BLaER1 (cell line): ENCODE results near the gene HAX1.

ENCODE experiments used
- H3K27ac ChIP-seq: shearing (Covaris generic); formaldehyde crosslinking; 2 replicates; pipeline ENCODE4 v1.8.1; 2022
- H3K27me3 ChIP-seq: shearing (Covaris generic); formaldehyde crosslinking; 2 replicates; pipeline ENCODE4 v1.8.1; 2022
- H3K36me3 ChIP-seq: shearing (Covaris generic); formaldehyde crosslinking; 2 replicates; pipeline ENCODE4 v1.8.1; 2022
- H3K4me1 ChIP-seq: shearing (Covaris generic); formaldehyde crosslinking; 2 replicates; pipeline ENCODE4 v1.8.1; 2022
- H3K4me2 ChIP-seq: shearing (Covaris generic); formaldehyde crosslinking; 2 replicates; pipeline ENCODE4 v1.8.1; 2022
- H3K4me3 ChIP-seq: shearing (Covaris generic); formaldehyde crosslinking; 2 replicates; pipeline ENCODE4 v1.8.1; 2022
- H3K9ac ChIP-seq: shearing (Covaris generic); formaldehyde crosslinking; 2 replicates; pipeline ENCODE4 v1.8.1; 2022
- H3K9me3 ChIP-seq: shearing (Covaris generic); formaldehyde crosslinking; 2 replicates; pipeline ENCODE4 v1.8.1; 2022
- H4K20me1 ChIP-seq: shearing (Covaris generic); formaldehyde crosslinking; 2 replicates; pipeline ENCODE4 v1.8.1; 2022
- Cebpa-rat ChIP-seq: shearing (Covaris generic); IDR thresholded peaks from 2 replicates; pipeline ENCODE4 v1.8.1; 2022

HAX1 gene

DNA sequence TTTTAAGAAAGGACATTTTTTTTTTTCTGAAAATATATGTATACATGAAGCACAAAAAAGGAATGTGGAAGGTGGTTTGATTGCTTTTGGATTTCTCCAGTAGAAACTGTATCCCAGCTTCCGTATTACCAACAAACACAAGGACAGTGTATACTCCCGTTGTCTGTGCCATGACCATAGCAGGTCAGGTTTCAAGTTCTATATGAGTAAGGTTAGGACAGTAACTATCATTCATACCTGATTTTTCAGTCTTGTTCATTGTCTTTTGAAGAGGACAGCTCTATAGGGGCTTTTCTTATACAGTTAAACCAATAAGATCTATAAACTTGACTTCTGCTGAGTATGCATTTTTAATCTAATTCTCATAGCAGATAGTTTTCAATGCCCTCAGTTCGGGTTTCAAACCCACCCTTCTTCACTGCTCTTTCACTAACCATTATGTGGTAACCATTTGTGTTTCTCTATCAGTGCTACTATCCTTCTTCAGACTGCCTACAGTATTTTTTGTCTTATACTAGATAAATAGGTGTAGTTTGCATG is 32.1 kb upstream of the HAX1 start:
- TF ChIP-seq Cebpa-rat, result no peak
- H3K27me3 ChIP-seq, result no peaks in the 10 kb centered on the region
- H3K4me3 ChIP-seq, result no peak overlapping the region
- H3K4me1 ChIP-seq, result no peaks in the 10 kb centered on the region
- H3K9ac ChIP-seq, result no peak overlapping the region
- H3K27ac ChIP-seq, result no peak overlapping the region
- H3K36me3 ChIP-seq, result peaks cover 100% of the 10 kb centered on the region
- no peak overlapping the region for H3K4me2 ChIP-seq
- peaks cover 99% of the 10 kb centered on the region for H4K20me1 ChIP-seq
- H3K9me3 ChIP-seq, result no peaks in the 10 kb centered on the region

DNA sequence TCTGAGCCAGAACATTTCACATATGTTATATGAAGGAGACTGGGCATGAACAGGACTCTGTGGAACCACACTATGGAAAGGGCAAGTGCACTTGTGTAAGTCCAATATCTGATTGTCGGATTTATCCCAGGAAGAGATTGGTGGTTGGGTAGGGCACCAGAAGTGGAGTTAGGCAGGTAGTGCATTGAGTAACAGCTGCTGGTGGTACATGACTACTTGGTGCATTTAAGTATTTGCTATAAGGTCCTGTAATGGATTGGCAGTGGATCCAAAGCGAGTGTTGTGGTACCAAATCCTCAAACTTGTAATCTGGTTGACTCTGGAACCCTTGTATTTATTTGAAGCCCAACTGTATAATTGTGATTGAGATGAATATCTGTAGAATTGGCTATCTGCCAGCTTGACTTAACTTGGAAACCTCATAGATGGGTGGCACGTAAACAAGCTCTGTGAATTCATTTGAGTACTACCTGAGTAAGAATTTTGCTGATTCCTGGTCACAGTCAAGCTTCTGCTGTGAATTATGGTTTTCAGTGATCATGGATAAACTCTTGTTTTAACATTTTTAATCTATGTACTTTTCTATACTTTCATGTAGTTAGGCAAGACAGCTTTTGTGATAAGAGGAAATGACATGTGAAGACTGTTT is 30.6 kb upstream of the HAX1 start:
- Histone ChIP-seq H3K4me2 (no peak overlapping the region), H3K27ac (no peak overlapping the region), H4K20me1 (peaks cover 99% of the 10 kb centered on the region), H3K9me3 (no peaks in the 10 kb centered on the region), H3K4me1 (no peaks in the 10 kb centered on the region), H3K4me3 (no peak overlapping the region), H3K9ac (no peak overlapping the region), H3K36me3 (peaks cover 100% of the 10 kb centered on the region), H3K27me3 (no peaks in the 10 kb centered on the region)
- no peak for TF ChIP-seq Cebpa-rat

DNA sequence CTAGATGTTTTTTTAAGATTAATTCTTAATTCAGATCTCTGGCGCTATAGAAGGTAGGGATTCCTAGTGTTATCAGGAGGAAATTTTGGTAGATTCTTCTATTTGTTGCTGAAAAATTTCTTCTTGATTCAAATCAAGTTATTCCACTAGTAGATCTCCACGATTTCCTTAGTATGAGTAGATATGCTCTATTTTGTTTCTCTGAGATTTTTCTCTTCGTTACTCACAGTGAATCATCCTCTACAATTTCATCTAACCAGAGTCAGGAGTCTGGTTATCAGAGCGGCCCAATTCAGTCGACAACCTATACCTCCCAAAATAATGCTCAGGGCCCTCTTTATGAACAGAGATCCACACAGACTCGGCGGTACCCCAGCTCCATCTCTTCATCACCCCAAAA is 18.8 kb upstream of the HAX1 start:
- Histone ChIP-seq H3K27me3 (no peaks in the 10 kb centered on the region), H3K4me2 (no peak overlapping the region), H3K4me1 (no peaks in the 10 kb centered on the region), H3K27ac (no peak overlapping the region), H4K20me1 (peaks cover 71% of the 10 kb centered on the region), H3K36me3 (peaks cover 100% of the 10 kb centered on the region), H3K9ac (no peak overlapping the region), H3K4me3 (no peak overlapping the region), H3K9me3 (no peaks in the 10 kb centered on the region)
- no peak for TF ChIP-seq Cebpa-rat

DNA sequence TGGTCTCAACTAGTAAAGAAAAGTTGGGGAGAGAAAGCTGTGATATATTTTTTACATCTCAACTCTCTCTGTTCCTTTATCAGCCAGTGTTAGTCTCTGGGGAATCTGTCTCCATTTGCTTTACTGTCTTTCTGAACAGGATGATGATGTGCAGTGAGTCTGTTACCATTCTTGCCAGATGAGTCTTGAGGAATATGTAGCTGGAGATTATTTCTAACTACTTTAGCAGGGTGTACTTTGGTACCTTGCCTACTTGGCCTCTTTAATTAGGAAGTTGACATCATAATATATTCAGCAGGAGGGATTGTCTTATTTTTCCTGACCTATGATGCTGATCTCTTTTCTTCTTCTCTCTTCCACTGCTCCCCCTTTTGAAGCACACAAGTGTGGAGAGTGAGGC is 15.7 kb upstream of the HAX1 start:
- Histone ChIP-seq H4K20me1 (peaks cover 73% of the 10 kb centered on the region), H3K27ac (no peak overlapping the region), H3K4me1 (no peaks in the 10 kb centered on the region)

DNA sequence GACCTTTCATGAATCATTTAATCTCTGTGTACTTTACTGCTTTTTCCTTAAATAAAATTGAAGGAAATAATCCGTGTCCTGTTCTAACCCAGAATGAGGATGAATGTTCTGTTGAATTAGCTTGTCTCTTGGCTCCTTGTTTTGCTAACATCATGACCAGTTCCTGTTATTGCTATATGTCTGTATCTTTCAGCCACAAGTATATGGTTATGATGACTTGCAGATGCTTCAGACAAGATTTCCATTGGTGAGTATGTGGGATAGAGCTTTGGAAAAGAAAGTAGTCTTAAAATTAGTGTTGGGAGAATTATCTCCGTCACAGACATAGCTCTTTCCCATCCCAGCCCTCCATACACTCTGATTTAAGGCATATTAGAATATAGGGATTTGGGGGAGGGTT is 13.6 kb upstream of the HAX1 start:
- Histone ChIP-seq H4K20me1 (peaks cover 78% of the 10 kb centered on the region), H3K36me3 (peaks cover 100% of the 10 kb centered on the region), H3K4me3 (no peak overlapping the region), H3K9ac (no peak overlapping the region), H3K4me1 (no peaks in the 10 kb centered on the region), H3K27me3 (no peaks in the 10 kb centered on the region), H3K27ac (no peak overlapping the region), H3K4me2 (no peak overlapping the region), H3K9me3 (no peaks in the 10 kb centered on the region)
- no peak for TF ChIP-seq Cebpa-rat

More for the DNA sequence above, 15.7 kb upstream of the HAX1 start:
- TF ChIP-seq Cebpa-rat, result no peak
- Histone ChIP-seq H3K4me2 (no peak overlapping the region), H3K27me3 (no peaks in the 10 kb centered on the region), H3K36me3 (peaks cover 100% of the 10 kb centered on the region), H3K9ac (no peak overlapping the region), H3K4me3 (no peak overlapping the region), H3K9me3 (no peaks in the 10 kb centered on the region)

DNA sequence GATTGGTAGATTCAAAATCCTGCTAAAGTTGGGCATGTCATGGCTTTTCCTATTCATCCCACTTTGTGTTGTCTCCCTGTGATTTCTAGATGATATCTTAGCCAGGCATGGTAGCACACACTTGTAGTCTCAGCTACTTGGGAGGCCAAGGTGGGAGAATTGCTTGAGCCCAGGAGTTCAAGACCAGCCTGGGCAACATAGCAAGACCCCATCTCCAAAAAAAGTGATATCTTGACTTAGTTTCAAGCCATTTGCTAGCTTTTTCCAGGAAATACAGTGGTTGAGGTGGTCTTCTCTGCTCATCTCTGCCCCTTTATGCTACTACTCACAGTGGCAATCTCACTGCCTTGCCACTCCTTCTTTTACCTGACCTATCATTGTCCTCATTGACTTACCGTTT is 12.3 kb upstream of the HAX1 start:
- Histone ChIP-seq H3K9me3 (no peaks in the 10 kb centered on the region), H3K9ac (no peak overlapping the region), H3K27me3 (no peaks in the 10 kb centered on the region), H3K27ac (no peak overlapping the region), H4K20me1 (peaks cover 78% of the 10 kb centered on the region), H3K36me3 (peaks cover 100% of the 10 kb centered on the region), H3K4me3 (no peak overlapping the region), H3K4me1 (no peaks in the 10 kb centered on the region), H3K4me2 (no peak overlapping the region)
- no peak for TF ChIP-seq Cebpa-rat

DNA sequence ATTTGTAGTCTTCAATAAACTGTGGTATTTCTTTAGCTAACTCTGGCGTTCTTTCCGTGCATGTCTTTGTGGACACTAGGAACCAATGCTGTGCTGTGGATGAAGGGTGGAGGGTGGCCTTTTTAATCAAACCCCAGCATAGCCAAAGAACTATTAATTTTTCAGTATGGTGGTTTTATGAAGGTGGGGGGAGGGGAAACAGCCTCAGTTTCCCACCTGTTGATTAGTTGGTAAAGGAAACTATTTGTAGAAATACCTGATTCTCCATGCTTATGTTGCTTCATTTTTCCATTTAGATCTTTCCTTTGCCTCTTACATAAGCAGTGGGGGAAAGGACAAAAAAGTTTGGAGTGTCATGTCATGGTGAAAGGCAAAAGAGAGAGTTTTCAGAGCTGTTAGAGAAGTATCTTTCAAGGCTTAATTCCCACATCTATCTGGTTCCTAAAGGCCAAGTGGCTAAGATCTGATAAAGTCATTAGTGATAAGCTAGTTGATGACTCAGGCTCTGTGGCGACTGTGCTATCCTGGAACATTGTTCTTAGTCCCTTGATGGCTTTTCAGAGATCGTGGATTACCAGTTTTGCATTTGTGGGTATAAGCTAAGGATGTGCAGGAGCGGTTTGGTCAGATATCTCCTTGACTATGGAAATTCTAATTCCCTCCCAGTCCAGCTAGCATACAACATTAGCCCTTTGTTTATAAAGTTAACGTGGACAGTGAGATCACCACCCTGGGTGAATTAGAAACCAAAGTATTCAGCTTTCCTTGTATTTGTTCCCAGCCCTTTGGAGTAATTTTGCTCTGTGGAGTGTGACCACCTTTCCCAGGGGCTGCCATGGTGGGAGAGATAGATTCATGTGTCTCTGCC is 8.7 kb upstream of the HAX1 start:
- TF ChIP-seq Cebpa-rat, result no peak
- no peak overlapping the region for H3K27ac ChIP-seq
- H3K4me1 ChIP-seq, result no peaks in the 10 kb centered on the region
- H3K4me3 ChIP-seq, result no peak overlapping the region
- H3K4me2 ChIP-seq, result no peak overlapping the region
- no peaks in the 10 kb centered on the region for H3K27me3 ChIP-seq
- H3K36me3 ChIP-seq, result peaks cover 99% of the 10 kb centered on the region
- H3K9me3 ChIP-seq, result no peaks in the 10 kb centered on the region
- H4K20me1 ChIP-seq, result peaks cover 69% of the 10 kb centered on the region
- no peak overlapping the region for H3K9ac ChIP-seq

DNA sequence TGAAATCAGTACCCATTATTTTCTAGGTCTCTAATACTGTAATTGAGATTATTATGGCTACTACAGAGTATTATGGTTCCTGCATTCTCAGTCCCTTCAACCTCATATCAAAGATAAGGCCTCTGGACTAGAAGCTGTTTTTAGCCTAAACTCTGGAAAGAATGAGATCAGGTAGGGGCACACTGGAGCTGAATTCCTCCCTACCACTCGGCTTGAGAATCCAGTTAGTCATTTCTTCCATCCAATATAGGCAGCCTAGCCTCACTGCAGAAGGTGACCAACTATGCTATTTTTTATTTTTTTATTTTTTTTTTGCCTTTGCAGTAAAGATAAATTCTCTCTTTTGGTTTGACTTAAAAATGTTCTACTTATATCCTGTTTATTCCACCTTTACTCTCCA is 8.0 kb upstream of the HAX1 start:
- H3K4me3 ChIP-seq, result no peak overlapping the region
- no peaks in the 10 kb centered on the region for H3K4me1 ChIP-seq
- no peak overlapping the region for H3K27ac ChIP-seq
- no peak overlapping the region for H3K4me2 ChIP-seq
- peaks cover 99% of the 10 kb centered on the region for H3K36me3 ChIP-seq
- H3K9ac ChIP-seq, result no peak overlapping the region
- peaks cover 63% of the 10 kb centered on the region for H4K20me1 ChIP-seq
- TF ChIP-seq Cebpa-rat, result no peak
- no peaks in the 10 kb centered on the region for H3K27me3 ChIP-seq
- H3K9me3 ChIP-seq, result no peaks in the 10 kb centered on the region

DNA sequence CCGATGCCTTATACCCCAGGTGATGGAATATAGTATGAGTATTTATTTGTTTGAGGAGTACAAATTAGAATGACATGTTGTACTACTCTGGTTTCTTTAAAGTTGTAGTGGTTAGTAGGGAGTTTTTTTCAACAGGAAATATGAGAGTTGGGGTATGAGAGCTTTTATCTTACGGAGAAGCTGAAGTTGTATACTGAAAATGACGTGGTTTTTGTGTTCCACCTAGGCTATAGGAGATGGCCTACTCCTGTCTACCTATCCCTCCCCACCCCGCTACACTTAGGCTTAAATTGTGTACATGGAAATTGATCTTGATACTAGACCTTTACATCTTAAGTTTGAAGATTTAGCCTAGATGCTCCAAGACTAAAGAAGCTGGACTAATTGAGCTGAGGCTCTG is 6.8 kb upstream of the HAX1 start:
- Histone ChIP-seq H3K4me3 (no peak overlapping the region), H4K20me1 (peaks cover 59% of the 10 kb centered on the region), H3K27ac (no peak overlapping the region), H3K9ac (no peak overlapping the region), H3K4me1 (no peaks in the 10 kb centered on the region), H3K9me3 (no peaks in the 10 kb centered on the region), H3K4me2 (no peak overlapping the region), H3K36me3 (peaks cover 98% of the 10 kb centered on the region), H3K27me3 (no peaks in the 10 kb centered on the region)
- no peak for TF ChIP-seq Cebpa-rat

DNA sequence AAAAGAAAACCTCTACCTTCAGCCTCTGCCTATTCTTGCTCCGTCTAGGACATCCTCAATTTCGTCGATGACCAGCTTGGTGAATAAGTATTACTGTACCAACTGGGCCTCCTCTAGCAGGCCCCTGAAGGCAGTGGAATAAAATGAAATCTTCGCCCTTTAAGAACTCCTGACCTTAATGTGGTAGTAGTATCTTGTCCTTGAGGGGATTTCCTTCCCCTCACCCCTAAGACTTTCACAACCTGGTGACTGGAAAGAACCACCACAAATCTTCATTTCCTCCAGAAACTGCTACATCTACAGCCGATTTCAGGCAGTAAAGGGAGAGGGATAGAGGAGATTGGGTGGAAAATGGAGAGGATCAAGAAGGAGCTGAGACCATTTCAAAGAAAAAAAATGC is 1.6 kb upstream of the HAX1 start:
- Histone ChIP-seq H4K20me1 (peaks cover 6% of the 10 kb centered on the region; the same call in 1 of the 2 replicates), H3K27ac (0 out of 2 replicates have a peak overlapping the region, but pooled peaks have one; percentile 93), H3K9me3 (no peaks in the 10 kb centered on the region)

More for the DNA sequence above, 1.6 kb upstream of the HAX1 start:
- Histone ChIP-seq H3K4me2 (peak overlapping the region; percentile 90; the same call in 1 of the 2 replicates), H3K4me1 (peaks cover 28% of the 10 kb centered on the region), H3K4me3 (no peak overlapping the region), H3K36me3 (peaks cover 78% of the 10 kb centered on the region), H3K27me3 (no peaks in the 10 kb centered on the region), H3K9ac (no peak overlapping the region)
- TF ChIP-seq Cebpa-rat, result no peak
